CD4-positive, alpha-beta T cell (primary cell): ENCODE data around the gene DAAM1. TPM values are rescaled to one million over a fixed set of nuclear protein-coding genes. Genes with fewer than 3 reads are reported as not detected.

Experiments
- ATAC-seq: fragments of 200-7000 bp; cut with Tn5 transposase; one replicate; pipeline ENCODE4 v1.10.0; 2022; ENCODE audit warnings: mild to moderate bottlenecking; ENCODE audit not compliant: poor library complexity
- CTCF ChIA-PET: fragments of 350-600 bp; sonication (Branson Sonifier 250); formaldehyde crosslinking; loops from one replicate; lab custom pipeline; 2021; ENCODE audit warnings: antibody characterized with exemption, inconsistent platforms; lab: Charles Lee
- POLR2A ChIA-PET: fragments of 350-600 bp; sonication (Branson Sonifier 250); formaldehyde crosslinking; loops from one replicate; lab custom pipeline; 2021; ENCODE audit warnings: antibody characterized with exemption, inconsistent platforms; lab: Charles Lee
- DNase-seq, 14 experiments: peaks; one replicate each; pipeline ENCODE4 v3.0.0-alpha.2; 2013 to 2020; ENCODE audit warnings: mixed read lengths in 2 of 14
- H3K27ac ChIP-seq, 2 donors: one replicate each; pipeline versions ENCODE4 v1.5.1 to v1.7.0; 2013; ENCODE audit warnings: low read length in 2 of 2, low read depth in 1 of 2, mild to moderate bottlenecking in 1 of 2
- H3K27me3 ChIP-seq, 2 experiments: 1 replicate in 1 of 2; 2 replicates in 1 of 2; pipeline versions ENCODE4 v1.6.1 to v1.7.0; 2013; ENCODE audit warnings: low read length in 2 of 2, control low read depth in 1 of 2, mild to moderate bottlenecking in 1 of 2, moderate library complexity in 1 of 2; ENCODE audit not compliant: insufficient read depth in 2 of 2, control insufficient read depth in 1 of 2
- H3K36me3 ChIP-seq: one replicate; pipeline ENCODE4 v1.6.1; 2013; ENCODE audit warnings: low read length, control low read depth; ENCODE audit not compliant: insufficient read depth
- H3K4me1 ChIP-seq: one replicate; pipeline ENCODE4 v1.6.1; 2013; ENCODE audit warnings: low read length, control low read depth; ENCODE audit not compliant: insufficient read depth
- H3K4me3 ChIP-seq: one replicate; pipeline ENCODE4 v1.5.1; 2013; ENCODE audit warnings: mild to moderate bottlenecking, low read length, moderate library complexity
- H3K9me3 ChIP-seq, 2 experiments: 1 replicate in 1 of 2; 2 replicates in 1 of 2; pipeline versions ENCODE4 v1.6.1 to v1.7.0; 2013; ENCODE audit warnings: low read length in 2 of 2, mild to moderate bottlenecking in 2 of 2, control low read depth in 1 of 2, moderate library complexity in 1 of 2; ENCODE audit not compliant: control insufficient read depth in 1 of 2, insufficient read depth in 1 of 2
- H3K27ac Mint-ChIP-seq: one replicate; pipeline ENCODE4 v1.8.0; 2020; ENCODE audit warnings: mixed read lengths
- H3K27me3 Mint-ChIP-seq: one replicate; pipeline ENCODE4 v1.8.0; 2021; ENCODE audit warnings: mixed read lengths
- H3K36me3 Mint-ChIP-seq: one replicate; pipeline ENCODE4 v1.8.0; 2021; ENCODE audit warnings: low read depth, mixed read lengths
- H3K4me1 Mint-ChIP-seq: one replicate; pipeline ENCODE4 v1.8.0; 2021; ENCODE audit warnings: low read depth, mixed read lengths
- H3K4me3 Mint-ChIP-seq: one replicate; pipeline ENCODE4 v1.8.0; 2020; ENCODE audit warnings: mild to moderate bottlenecking, mixed read lengths
- H3K9me3 Mint-ChIP-seq: one replicate; pipeline ENCODE4 v1.8.0; 2020; ENCODE audit warnings: mixed read lengths
- CTCF ChIP-seq: fragments of 200-600 bp; IDR thresholded peaks from one replicate; pipeline ENCODE4 v1.8.0; 2022; ENCODE audit warnings: antibody characterized with exemption, mild to moderate bottlenecking
- intact Hi-C, 2 experiments: fragments of 100-400 bp; cut with DNase I in 1 of 2; cut with micrococcal nuclease in 1 of 2; formaldehyde crosslinking; loops; one replicate each; pipeline versions ENCODE4 v1.15.1 to v1.9.0; 2023 to 2025; cut with DNase I, micrococcal nuclease
- polyA plus RNA-seq, 2 donors: library from polyadenylated mRNA; unstranded; fragments of 120-200 nt; gene quantifications; one replicate each; pipeline ENCODE4 v1.2.1, GENCODE V29; 2013
- total RNA-seq, 174 experiments: library from RNA in 2 of 174; stranded (reverse) in 2 of 174; gene quantifications; one replicate each; pipeline ENCODE4 v1.2.3 and lab custom pipeline; 2021 to 2026

DAAM1 gene
- total RNA-seq (1 to 10 TPM; 7.4 to 8.8 TPM), total RNA-seq (lab: John Stamatoyannopoulos, UW) (5.0 to 52.5 (median 18.0) reads per million in 172 experiments)
- 12.3 TPM for polyA plus RNA-seq (2013, experiment 1 of 2)
- 13.1 TPM for polyA plus RNA-seq (2013, experiment 2 of 2)

- H3K36me3 Mint-ChIP-seq = peaks cover 11% of the 10 kb centered on the region
- Histone ChIP-seq H3K9me3 (no peaks in the 10 kb centered on the region), H3K4me1 (peaks cover 20% of the 10 kb centered on the region), H3K27me3 (peaks cover 0 to 11% of the 10 kb centered on the region in 2 experiments), H3K36me3 (no peaks in the 10 kb centered on the region), H3K4me3 (peak within 1 kb of the TSS; percentile 83), H3K27ac (peak within 1 kb of the TSS; percentile 84 to 87)
- CTCF ChIA-PET = interaction anchor here (2.1 kb wide), 1 partner anchor 295 kb away, joined by 7 read pairs; the partner anchor contains the start of genes JKAMP and L3HYPDH
- POLR2A ChIA-PET = interaction anchor here (0.7 to 2.5 kb wide), 18 partner anchors 8 to 1798 kb away, joined by 3 to 16 read pairs (median 4); partner anchors contain the start of genes ARID4A, CCDC175, JKAMP and KIAA0586
- DNase-seq (peak; percentile 91 to 99 (median 94)), ATAC-seq (peak; percentile 93)
- peak; percentile 15 for TF ChIP-seq CTCF
- peaks cover 24% of the 10 kb centered on the region for H3K4me1 Mint-ChIP-seq
- peak within 1 kb of the TSS; percentile 94 for H3K27ac Mint-ChIP-seq
- no peaks in the 10 kb centered on the region for H3K9me3 Mint-ChIP-seq
- peak within 1 kb of the TSS; percentile 99 for H3K4me3 Mint-ChIP-seq
- intact Hi-C loops = loop anchor here (5.0 to 10.0 kb wide), 9 partner anchors 279 to 1136 kb away; partner anchors contain the start of genes JKAMP (in 2 of the 2), KIAA0586 (in 2 of the 2), L3HYPDH (in 2 of the 2) and PCNX4 (in 2 of the 2)
- peaks cover 5% of the 10 kb centered on the region for H3K27me3 Mint-ChIP-seq
These were observed at the start of gene DAAM1 for GRCh38 chr14:59188461-59189090. DAAM1 (plus strand) TSS chr14:59188667; CDS start chr14:59263478, 74,811 bp downstream.

GRCh38 chr14:59139324-59139723, 49.1 kb upstream of the DAAM1 start:
- Histone ChIP-seq H3K4me3 (no peak overlapping the region), H3K27me3 (no peaks in the 10 kb centered on the region), H3K4me1 (no peaks in the 10 kb centered on the region), H3K36me3 (no peaks in the 10 kb centered on the region), H3K27ac (no peak overlapping the region), H3K9me3 (no peaks in the 10 kb centered on the region)
- Mint-ChIP-seq H3K27ac (no peak overlapping the region), H3K4me1 (no peaks in the 10 kb centered on the region), H3K4me3 (no peak overlapping the region), H3K9me3 (no peaks in the 10 kb centered on the region), H3K36me3 (no peaks in the 10 kb centered on the region), H3K27me3 (no peaks in the 10 kb centered on the region)
- ATAC-seq (no peak), DNase-seq (no peak)
- intact Hi-C loops = no loop called here
- no peak for TF ChIP-seq CTCF
- CTCF ChIA-PET = no interaction called here
- POLR2A ChIA-PET = interaction anchor here (0.5 kb wide), 1 partner anchor 12 kb away, joined by 3 read pairs; no protein-coding TSS in a partner anchor

GRCh38 chr14:59140106-59140843, 48.2 kb upstream of the DAAM1 start:
- CTCF ChIA-PET = no interaction called here
- H3K27me3 Mint-ChIP-seq = no peaks in the 10 kb centered on the region
- H3K4me3 ChIP-seq = no peak overlapping the region
- H3K27me3 ChIP-seq = no peaks in the 10 kb centered on the region
- POLR2A ChIA-PET = no interaction called here
- no peak for TF ChIP-seq CTCF
- H3K27ac ChIP-seq = no peak overlapping the region
- H3K36me3 ChIP-seq = no peaks in the 10 kb centered on the region
- no peaks in the 10 kb centered on the region for H3K9me3 Mint-ChIP-seq
- H3K9me3 ChIP-seq = no peaks in the 10 kb centered on the region
- no peaks in the 10 kb centered on the region for H3K4me1 Mint-ChIP-seq
- intact Hi-C loops = no loop called here
- ATAC-seq = no peak
- DNase-seq = no peak
- H3K36me3 Mint-ChIP-seq = no peaks in the 10 kb centered on the region
- H3K4me3 Mint-ChIP-seq = no peak overlapping the region
- H3K4me1 ChIP-seq = no peaks in the 10 kb centered on the region
- no peak overlapping the region for H3K27ac Mint-ChIP-seq
